22Rv1 (cell line): ENCODE measurements around the gene METTL15.

ENCODE experiments used
- H3K27ac ChIP-seq: fragments of 450-650 bp; 2 replicates; pipeline ENCODE4 v1.5.1; 2017
- ZFX ChIP-seq: fragments of 450-650 bp; IDR thresholded peaks from 2 replicates; pipeline ENCODE4 v1.6.1; 2017; ENCODE audit warnings: antibody characterized with exemption, borderline replicate concordance
- TF ChIP-seq, protein P1 (sequence below): fragments of 450-650 bp; IDR thresholded peaks from 2 replicates; pipeline ENCODE4 v1.5.1; 2017; ENCODE audit warnings: mild to moderate bottlenecking

The METTL15 gene

DNA sequence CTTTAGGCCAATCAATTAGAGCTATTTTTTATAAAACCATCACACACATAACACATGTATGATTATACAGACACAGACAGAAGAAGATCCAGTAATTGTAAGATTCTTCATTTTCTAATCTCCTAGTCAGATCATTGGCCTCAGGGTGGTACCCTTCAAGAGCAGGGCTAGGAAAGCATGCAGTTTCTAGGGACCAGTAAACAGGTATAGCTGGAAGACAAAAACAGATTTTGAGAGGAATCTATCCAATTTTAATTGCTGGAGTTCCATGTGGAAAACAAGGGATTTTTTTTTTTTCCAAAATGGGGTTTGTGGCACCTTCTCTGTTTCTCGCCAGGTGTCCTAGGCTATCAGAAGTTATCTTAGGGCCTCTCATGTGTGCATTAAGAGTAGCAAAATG lies 29.6 kb downstream of the METTL15 start:
- H3K27ac ChIP-seq = no peak overlapping the region
- TF ChIP-seq, protein P1, sequence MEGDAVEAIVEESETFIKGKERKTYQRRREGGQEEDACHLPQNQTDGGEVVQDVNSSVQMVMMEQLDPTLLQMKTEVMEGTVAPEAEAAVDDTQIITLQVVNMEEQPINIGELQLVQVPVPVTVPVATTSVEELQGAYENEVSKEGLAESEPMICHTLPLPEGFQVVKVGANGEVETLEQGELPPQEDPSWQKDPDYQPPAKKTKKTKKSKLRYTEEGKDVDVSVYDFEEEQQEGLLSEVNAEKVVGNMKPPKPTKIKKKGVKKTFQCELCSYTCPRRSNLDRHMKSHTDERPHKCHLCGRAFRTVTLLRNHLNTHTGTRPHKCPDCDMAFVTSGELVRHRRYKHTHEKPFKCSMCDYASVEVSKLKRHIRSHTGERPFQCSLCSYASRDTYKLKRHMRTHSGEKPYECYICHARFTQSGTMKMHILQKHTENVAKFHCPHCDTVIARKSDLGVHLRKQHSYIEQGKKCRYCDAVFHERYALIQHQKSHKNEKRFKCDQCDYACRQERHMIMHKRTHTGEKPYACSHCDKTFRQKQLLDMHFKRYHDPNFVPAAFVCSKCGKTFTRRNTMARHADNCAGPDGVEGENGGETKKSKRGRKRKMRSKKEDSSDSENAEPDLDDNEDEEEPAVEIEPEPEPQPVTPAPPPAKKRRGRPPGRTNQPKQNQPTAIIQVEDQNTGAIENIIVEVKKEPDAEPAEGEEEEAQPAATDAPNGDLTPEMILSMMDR = no peak
- no peak for TF ChIP-seq ZFX

DNA sequence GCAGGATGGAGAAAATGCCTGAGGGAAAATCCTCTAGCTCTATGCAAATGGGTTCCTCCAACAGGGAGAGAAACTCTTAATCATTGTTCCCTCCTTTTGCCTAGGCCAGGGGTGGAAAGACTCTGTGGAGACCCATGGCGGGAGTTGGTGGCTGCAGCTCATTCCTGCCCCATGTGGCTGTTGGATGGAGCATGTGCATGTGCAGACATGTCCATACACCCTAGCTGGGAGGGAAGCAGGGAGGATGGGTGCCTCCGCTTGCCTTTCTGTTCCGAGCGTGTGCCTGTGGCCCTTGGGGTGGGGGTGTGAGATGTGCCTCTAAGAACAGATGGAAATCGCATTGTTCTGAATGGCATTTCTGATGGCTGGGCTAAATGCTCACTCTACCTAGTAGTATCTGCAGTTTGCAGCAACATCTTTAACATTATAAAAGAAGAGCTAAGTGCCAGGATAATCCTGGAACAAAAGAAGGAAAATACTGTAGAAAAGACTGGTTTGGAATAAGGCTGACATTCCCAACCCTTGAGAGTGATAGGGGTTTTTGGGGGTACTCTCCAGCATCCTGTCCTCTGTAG lies 31.7 kb downstream of the METTL15 start:
- TF ChIP-seq ZFX = no peak
- TF ChIP-seq, protein P1 = no peak
- H3K27ac ChIP-seq = no peak overlapping the region

DNA sequence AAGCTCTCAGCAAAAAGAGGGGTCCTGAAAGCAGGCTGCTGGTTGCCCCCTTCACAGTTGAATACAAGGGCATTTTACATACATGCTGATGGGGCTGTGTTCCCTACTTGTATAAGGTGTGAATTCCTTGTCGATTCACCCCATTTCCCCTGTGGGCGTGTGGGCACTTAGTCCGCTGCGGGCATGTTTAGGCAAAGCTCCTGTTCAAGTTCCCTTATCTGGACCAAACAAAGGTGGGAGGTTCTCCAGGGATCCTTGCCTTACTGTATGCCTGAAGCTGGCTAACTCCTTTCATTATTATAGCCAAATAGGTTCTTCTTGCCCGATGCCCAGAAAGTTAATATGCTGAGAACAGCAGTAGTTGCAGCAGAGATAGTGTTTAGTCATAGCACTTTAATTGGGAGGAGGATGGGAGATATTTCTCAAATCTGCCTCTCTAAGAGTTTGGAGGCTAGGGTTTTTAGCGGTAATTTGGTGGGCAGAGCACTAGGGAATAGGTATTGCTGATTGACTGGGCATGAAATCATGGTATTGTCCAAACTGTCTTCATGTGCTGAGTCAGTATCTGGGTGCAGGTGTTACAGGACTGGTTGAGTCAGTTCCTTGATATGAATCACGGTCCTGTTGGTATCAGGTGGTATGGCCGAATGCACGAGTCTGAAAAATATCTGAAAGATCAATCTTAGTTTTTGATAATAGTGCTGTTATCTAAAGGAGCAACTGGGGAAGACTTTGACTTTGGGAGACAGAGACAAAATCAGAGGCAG lies 32.7 kb downstream of the METTL15 start:
- H3K27ac ChIP-seq = no peak overlapping the region
- TF ChIP-seq ZFX = no peak
- TF ChIP-seq, protein P1 = no peak

DNA sequence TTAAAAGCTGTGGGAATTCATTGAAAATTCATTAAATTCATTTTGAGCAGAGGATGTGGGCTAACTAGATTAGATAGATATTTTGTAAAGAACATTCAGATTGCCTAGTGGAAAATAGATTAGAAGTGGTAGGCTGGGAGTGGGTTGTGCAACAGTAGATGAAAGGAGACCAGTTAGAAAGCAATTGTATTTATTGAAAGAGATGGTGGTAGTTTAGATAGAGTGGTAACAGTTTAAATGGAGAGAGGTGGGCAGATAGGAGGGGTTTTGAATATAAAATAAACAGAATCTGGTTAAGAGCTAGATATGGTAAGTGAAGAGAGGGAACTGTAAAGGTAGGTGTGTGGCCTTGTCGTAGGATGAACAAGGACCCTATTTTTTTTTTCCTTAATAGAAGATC lies 34.5 kb downstream of the METTL15 start:
- no peak overlapping the region for H3K27ac ChIP-seq
- TF ChIP-seq ZFX = no peak
- TF ChIP-seq, protein P1 = no peak

DNA sequence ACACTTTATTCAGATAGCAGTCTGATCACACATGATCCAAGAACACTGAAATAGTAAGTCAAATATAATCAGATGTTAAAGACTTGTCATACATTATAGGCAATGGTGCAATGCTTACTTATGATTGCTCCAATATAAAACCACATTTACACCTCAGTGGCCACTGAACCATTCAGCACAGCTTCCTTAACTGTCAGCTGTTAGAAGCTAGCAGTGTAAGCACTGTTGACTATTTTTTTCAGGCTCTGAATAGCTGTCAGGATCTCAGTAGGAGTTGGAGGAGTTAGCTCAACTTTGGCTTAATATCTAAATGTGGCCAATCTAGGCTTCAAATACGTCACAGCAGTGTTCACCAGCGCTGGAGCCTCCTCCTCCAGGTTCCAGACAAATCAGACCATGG lies 36.6 kb downstream of the METTL15 start:
- no peak for TF ChIP-seq ZFX
- TF ChIP-seq, protein P1 = no peak
- no peak overlapping the region for H3K27ac ChIP-seq

DNA sequence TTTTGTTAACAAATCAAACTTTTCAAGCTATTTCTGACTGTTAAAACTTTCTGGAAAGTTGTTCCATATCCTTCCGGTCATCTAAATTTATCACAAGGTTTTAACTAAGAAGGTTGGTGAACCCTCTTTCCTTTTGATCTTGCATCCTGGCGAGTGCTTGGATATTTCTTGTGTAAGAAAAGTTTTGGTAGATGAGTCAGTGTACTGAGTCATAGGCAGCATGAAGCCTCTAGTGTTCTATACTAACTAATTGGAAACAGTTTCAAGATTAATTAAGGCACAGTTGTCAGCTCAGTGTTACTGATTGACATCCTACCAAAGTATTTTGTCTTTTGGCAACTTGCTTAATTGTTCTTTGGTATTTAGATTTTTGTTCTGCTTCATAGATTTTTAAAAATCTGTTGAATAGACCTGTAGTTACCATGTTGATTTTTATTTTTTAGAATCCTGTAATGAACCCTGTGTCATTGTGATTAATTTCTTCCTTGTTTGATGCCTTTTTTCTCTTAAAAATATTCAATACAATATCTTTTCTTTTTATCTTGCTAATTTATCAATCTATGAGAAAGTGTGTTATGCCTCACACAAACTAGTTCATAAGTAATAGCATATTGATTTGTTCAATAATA lies 38.0 kb downstream of the METTL15 start:
- no peak for TF ChIP-seq ZFX
- TF ChIP-seq, protein P1 = no peak
- no peak overlapping the region for H3K27ac ChIP-seq

DNA sequence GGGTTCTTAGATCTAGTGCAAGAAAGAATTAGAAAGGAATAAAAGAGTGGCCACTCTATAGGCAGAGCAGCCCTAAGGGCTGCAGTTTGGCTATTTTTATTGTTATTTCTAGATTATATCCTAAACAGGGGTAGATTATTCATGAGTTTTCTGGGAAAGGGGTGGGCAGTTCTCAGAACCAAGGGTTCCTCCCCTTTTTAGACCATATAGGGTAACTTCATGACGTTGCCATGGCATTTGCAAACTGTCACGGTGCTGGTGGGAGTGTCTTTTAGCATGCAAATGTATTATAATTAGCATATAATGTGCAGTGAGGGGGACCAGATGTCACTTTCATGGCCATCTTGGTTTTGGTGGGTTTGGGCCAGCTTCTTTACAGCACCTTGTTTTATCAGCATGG lies 44.6 kb downstream of the METTL15 start:
- no peak overlapping the region for H3K27ac ChIP-seq
- no peak for TF ChIP-seq ZFX
- TF ChIP-seq, protein P1 = no peak
